Activated effector memory CD4-positive, alpha-beta T cell treated with anti-CD3 and anti-CD28 coated beads, Interleukin-2, amount 50 U/mL, for 16 hours (primary cell): ENCODE data around the gene WNT9B.
"Not testable (repeated sequence)": the region's sequence is repeated elsewhere in the genome, so short reads cannot be mapped to it uniquely, and the experiment has no call there.

Experiments
- DNase-seq: peaks from one replicate; pipeline ENCODE4 v3.0.0-alpha.2; 2020

The WNT9B gene

DNA sequence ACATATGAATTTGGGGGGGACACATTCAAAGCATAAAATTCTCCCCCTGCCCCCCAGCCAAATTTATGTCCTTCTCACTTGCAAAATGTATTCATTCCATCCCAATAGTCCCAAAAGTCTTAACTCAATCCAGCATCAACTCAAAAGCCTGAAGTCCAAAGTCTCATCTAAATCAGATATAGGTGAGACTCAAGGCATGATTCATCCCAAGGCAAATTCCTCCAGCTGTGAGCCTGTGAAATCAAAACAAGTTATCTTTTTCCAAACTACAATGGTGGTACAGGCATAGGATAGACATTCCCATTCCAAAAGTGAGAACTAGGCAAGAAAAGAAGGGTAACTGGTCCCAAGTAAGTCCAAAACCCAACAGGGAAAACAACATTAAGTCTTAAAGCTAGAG, 65.7 kb downstream of the WNT9B start:
- DNase-seq = no peak

GRCh38 chr17:46917516-46917915, 66.1 kb downstream of the WNT9B start:
- no peak for DNase-seq

- DNase-seq = not testable (repeated sequence)
These were observed 70.6 kb downstream of the WNT9B start for GRCh38 chr17:46921962-46922361.

DNA sequence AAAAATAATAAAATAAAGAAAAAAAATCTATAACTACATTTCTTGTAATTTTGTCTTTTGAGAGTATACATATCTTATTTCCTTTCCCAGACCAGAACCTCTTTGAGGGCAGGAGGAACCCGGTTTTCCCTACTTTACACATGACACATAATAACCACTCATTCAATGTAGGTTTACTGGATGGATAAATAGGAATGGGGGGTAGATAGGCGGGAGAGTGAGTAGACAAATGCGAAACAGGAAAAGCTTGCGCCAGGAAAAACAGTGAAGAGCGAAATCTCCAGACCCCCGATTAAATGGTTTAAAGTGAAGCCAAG, 71.1 kb downstream of the WNT9B start:
- DNase-seq = no peak

- peak; percentile 95 for DNase-seq
These were observed 71.6 kb downstream of the WNT9B start, which contains the start of gene GOSR2 for GRCh38 chr17:46922804-46923635. Gene GOSR2, plus strand, starts transcription at chr17:46923160. Its CDS starts 33 bp downstream, at chr17:46923193.

DNA sequence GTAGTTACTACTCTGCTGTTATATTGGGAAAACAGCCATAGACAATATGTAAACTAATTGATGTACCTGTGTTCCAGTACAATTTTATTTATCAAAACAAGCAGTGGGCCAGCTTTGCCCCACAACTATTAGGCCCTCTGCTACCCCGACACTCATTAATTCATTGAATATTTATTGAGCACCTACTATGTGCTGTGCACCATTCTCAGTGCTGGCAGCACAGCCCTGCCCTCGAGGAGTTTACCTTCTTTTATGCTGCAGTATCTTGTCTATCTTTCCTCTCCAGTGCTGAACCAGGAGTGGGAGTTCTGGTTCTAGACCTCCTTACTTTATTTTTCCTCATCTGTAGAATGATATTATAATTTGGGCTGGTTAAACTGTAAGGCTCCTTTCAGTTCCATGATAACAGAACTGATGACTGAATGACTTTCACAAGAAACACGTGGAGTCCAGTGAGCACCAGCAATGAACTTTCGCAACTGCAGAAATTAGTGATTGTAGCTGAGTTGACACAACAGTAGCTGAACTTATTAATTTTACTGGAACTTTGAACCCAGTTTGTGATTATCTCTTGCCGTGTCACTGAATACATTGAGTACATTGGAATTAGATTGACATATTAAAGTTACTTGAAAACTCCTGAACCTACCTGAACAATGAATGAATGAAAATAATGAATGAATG, 73.9 kb downstream of the WNT9B start:
- DNase-seq = no peak

- no peak for DNase-seq
These were observed 77.3 kb downstream of the WNT9B start for GRCh38 chr17:46928467-46929261.

GRCh38 chr17:46929413-46929812, 78.0 kb downstream of the WNT9B start:
- no peak for DNase-seq

DNA sequence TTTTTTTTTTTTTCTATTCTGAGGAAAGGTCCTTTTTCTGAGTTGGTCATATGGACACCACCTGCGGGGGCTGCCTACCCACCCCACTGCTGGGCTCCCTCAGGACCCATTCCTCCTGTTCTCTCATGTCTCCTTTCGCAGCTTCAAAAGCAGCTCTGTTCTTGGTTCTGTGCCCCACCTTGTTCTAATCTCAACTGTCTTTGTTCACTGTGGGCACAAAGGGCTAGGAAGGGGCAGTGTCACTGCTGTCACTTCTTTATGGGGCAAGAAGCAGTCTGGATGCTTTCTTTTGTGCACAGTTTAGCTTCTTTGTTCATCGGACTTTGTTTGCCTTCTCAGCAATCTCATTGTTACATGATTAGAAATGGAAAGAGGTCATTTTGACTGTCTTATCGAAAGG, 78.7 kb downstream of the WNT9B start:
- no peak for DNase-seq

- DNase-seq = no peak
These were observed 80.2 kb downstream of the WNT9B start for GRCh38 chr17:46931596-46931995.

GRCh38 chr17:46935658-46936266, 84.4 kb downstream of the WNT9B start:
- no peak for DNase-seq
